ENCODE measurements around the gene XPO6.

DNA sequence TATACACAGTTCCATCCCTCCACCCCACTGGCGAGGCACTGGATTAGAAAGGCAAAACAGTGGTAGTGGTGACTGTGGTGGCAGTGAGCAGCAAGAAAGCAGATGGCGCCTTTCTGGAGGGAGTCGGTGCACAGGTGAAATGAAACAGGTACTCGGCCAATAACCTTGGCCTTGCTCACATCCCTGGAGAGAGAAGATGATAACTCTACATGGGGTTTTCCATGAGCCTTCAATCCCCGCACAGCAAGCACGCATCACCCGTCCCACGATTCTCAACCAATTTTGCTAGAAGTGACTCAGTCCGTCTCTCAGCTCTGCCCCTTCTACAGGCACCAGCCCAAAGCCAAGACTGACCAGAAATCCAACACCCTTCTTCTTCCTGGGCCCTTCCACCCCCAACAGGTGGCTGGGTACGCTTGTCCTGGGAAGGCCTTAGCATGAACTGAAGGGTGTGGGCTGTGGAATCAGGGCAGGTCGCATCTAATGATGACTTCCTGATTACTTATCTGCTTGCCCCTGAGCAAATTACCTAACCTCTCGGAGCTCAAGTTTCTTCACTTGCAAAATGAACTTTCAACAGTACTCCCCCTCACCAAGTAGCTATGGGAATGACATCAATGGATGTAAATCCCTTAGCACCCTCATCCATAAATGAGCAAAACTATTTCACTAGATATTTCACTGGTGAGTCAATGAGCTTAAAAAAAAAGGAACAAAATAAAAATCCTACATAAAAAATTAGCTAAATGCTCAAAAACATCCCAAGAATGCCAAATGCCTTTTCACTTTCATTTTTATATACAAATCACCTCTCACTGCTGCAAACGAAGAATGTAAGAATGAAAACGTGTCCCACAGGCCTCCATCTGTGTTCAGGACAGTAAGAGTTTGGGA, 18.0 kb downstream of the XPO6 start:
- TF ChIP-seq POLR2A (IDR thresholded peaks at IDR 0.05) = no peak
- TF ChIP-seq, protein P1, sequence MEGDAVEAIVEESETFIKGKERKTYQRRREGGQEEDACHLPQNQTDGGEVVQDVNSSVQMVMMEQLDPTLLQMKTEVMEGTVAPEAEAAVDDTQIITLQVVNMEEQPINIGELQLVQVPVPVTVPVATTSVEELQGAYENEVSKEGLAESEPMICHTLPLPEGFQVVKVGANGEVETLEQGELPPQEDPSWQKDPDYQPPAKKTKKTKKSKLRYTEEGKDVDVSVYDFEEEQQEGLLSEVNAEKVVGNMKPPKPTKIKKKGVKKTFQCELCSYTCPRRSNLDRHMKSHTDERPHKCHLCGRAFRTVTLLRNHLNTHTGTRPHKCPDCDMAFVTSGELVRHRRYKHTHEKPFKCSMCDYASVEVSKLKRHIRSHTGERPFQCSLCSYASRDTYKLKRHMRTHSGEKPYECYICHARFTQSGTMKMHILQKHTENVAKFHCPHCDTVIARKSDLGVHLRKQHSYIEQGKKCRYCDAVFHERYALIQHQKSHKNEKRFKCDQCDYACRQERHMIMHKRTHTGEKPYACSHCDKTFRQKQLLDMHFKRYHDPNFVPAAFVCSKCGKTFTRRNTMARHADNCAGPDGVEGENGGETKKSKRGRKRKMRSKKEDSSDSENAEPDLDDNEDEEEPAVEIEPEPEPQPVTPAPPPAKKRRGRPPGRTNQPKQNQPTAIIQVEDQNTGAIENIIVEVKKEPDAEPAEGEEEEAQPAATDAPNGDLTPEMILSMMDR (IDR thresholded peaks at IDR 0.05) = no peak
